Measurements from ENCODE around the gene SLC22A16. TPM values are rescaled to one million over a fixed set of nuclear protein-coding genes. Genes with fewer than 3 reads are reported as not detected.

Gene SLC22A16
- total and polyA plus RNA-seq, 2 donors (not counting 1 experiment from before 2014, with no cell fraction given) = not detected

DNA sequence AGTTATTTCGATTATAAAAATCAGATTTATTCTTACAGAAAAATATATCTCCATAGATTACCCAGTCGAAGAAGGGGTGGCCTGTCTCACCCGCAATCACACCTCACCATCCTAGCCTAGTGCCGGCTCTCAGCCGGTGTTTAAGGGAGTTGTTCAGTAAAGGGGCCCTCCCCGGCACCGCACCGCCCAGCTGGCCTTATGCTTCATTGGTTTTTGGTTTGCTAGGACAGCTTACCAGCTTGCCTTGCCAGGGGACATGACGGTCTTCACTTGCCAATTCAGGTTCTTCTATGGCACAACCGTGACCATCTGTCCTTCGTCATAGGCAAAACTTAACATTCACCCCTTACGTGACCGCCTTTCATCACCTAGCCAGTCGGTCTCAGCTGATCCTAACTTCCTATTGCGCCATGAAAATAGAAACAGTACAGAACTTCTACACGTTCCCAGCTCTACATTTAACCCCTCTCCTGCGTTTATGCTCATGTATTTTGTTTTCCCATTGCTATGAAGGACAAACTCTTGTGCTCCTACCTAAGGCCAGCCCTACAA lies 44.7 kb upstream of the SLC22A16 start:
- Histone ChIP-seq H3K4me2 (replicated peaks; ENCODE audit: low read depth, low read length, poor library complexity, severe bottlenecking) (no peak overlapping the region), H3K36me3 (replicated peaks in 1 of 2; ENCODE audit: control extremely low read depth in 1 of 2, control insufficient read depth in 1 of 2, extremely low read depth in 1 of 2, insufficient read depth in 2 of 2, low read length in 1 of 2) (no peaks in the 10 kb centered on the region), H3K9ac (ENCODE audit: low read length) (no peak overlapping the region), H3K27ac (ENCODE audit: low read length in 2 of 2) (no peak overlapping the region), H4K20me1 (ENCODE audit: control insufficient read depth, insufficient read depth, low read length, poor library complexity, severe bottlenecking) (no peaks in the 10 kb centered on the region), H3K27me3 (replicated peaks in 1 of 4; ENCODE audit: control extremely low read depth in 1 of 4, control insufficient read depth in 3 of 4, insufficient read depth in 4 of 4, low read length in 3 of 4) (no peaks in the 10 kb centered on the region), H2AFZ (ENCODE audit: insufficient read depth, low read depth, low read length, poor library complexity, severe bottlenecking) (no peak overlapping the region), H3K4me3 (ENCODE audit: control extremely low read depth in 1 of 5, extremely low read depth in 1 of 5, insufficient read depth in 1 of 5, low read depth in 2 of 5, low read length in 4 of 5) (no peak overlapping the region), H3K4me1 (ENCODE audit: control insufficient read depth in 2 of 2, insufficient read depth in 2 of 2, low read length in 2 of 2) (no peaks in the 10 kb centered on the region), H3K79me2 (ENCODE audit: control insufficient read depth, insufficient read depth, low read length) (no peaks in the 10 kb centered on the region), H3K9me3 (ENCODE audit: control extremely low read depth in 1 of 3, control insufficient read depth in 2 of 3, insufficient read depth in 1 of 3, low read length in 2 of 3) (no peaks in the 10 kb centered on the region)
- intact Hi-C loops (cut with micrococcal nuclease) = no loop called here
- Mint-ChIP-seq H3K9me3 (ENCODE audit: insufficient read depth) (no peaks in the 10 kb centered on the region), H3K27me3 (peaks cover 14% of the 10 kb centered on the region), H3K4me3 (no peak overlapping the region), H3K27ac (no peak overlapping the region), H3K4me1 (no peaks in the 10 kb centered on the region)
- DNase-seq = no peak
- TF ChIP-seq, protein P1, sequence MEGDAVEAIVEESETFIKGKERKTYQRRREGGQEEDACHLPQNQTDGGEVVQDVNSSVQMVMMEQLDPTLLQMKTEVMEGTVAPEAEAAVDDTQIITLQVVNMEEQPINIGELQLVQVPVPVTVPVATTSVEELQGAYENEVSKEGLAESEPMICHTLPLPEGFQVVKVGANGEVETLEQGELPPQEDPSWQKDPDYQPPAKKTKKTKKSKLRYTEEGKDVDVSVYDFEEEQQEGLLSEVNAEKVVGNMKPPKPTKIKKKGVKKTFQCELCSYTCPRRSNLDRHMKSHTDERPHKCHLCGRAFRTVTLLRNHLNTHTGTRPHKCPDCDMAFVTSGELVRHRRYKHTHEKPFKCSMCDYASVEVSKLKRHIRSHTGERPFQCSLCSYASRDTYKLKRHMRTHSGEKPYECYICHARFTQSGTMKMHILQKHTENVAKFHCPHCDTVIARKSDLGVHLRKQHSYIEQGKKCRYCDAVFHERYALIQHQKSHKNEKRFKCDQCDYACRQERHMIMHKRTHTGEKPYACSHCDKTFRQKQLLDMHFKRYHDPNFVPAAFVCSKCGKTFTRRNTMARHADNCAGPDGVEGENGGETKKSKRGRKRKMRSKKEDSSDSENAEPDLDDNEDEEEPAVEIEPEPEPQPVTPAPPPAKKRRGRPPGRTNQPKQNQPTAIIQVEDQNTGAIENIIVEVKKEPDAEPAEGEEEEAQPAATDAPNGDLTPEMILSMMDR (IDR thresholded peaks at IDR 0.05) = no peak
- TF ChIP-seq EZH2 (IDR thresholded peaks at IDR 0.05; ENCODE audit: borderline replicate concordance, insufficient read depth, low read depth, low read length, poor library complexity, severe bottlenecking) = no peak
- no peak for ATAC-seq (ENCODE audit: low read depth)
- 95% methylated on average over 11 of the region's 17 CpGs for WGBS (ENCODE audit: insufficient coverage)
- ChIA-PET CTCF (interaction anchor here (1.0 kb wide), 1 partner anchor 9 kb away, joined by 3 read pairs; no protein-coding TSS in a partner anchor), POLR2A (no interaction called here)

DNA sequence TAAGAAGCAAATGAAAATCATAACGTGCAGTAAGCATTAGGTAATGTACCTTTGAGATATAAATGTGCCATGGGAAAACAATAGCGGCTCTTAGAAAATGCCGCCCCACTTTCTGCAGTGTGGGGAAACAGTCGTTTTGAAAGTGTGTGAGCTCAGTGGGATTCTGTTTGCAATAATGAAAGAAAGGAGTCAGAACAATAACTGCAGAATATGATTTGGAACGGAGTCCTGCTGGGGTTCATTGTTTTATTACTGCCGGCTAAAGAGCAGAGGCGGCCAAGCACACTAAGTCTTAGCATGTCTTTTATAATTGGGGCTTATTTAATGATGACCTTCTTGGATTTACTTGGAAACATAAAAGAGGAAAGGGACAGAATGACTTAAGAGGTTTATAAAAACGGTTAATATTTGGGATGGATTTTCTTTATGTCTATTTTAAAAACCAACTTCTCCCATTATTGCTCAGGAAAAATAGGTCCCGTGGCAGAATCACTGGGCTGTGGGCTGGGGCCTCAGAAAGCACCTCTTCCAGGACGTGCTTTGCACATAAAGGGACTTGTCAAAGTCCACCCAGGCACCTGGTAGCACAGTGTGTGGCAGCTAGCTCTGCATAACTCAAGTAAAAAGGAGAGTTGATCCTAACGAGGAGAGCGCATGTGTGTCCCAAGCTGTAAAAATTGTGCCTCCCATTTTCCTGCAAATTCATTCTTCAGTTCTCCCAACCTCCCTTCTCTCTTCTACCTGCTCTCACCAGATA lies 44.0 kb upstream of the SLC22A16 start:
- Histone ChIP-seq H3K4me2 (replicated peaks; ENCODE audit: low read depth, low read length, poor library complexity, severe bottlenecking) (no peak overlapping the region), H3K36me3 (replicated peaks in 1 of 2; ENCODE audit: control extremely low read depth in 1 of 2, control insufficient read depth in 1 of 2, extremely low read depth in 1 of 2, insufficient read depth in 2 of 2, low read length in 1 of 2) (no peaks in the 10 kb centered on the region), H3K79me2 (ENCODE audit: control insufficient read depth, insufficient read depth, low read length) (no peaks in the 10 kb centered on the region), H3K4me3 (ENCODE audit: control extremely low read depth in 1 of 5, extremely low read depth in 1 of 5, insufficient read depth in 1 of 5, low read depth in 2 of 5, low read length in 4 of 5) (no peak overlapping the region), H2AFZ (ENCODE audit: insufficient read depth, low read depth, low read length, poor library complexity, severe bottlenecking) (no peak overlapping the region), H4K20me1 (ENCODE audit: control insufficient read depth, insufficient read depth, low read length, poor library complexity, severe bottlenecking) (no peaks in the 10 kb centered on the region), H3K9ac (ENCODE audit: low read length) (no peak overlapping the region), H3K4me1 (ENCODE audit: control insufficient read depth in 2 of 2, insufficient read depth in 2 of 2, low read length in 2 of 2) (no peaks in the 10 kb centered on the region), H3K27ac (ENCODE audit: low read length in 2 of 2) (no peak overlapping the region), H3K27me3 (replicated peaks in 1 of 4; ENCODE audit: control extremely low read depth in 1 of 4, control insufficient read depth in 3 of 4, insufficient read depth in 4 of 4, low read length in 3 of 4) (no peaks in the 10 kb centered on the region), H3K9me3 (ENCODE audit: control extremely low read depth in 1 of 3, control insufficient read depth in 2 of 3, insufficient read depth in 1 of 3, low read length in 2 of 3) (no peaks in the 10 kb centered on the region)
- ATAC-seq (ENCODE audit: low read depth) (no peak), DNase-seq (no peak)
- CTCF ChIA-PET = interaction anchor here (0.6 to 1.0 kb wide), 2 partner anchors 9 to 958 kb away, joined by 3 to 4 read pairs; no protein-coding TSS in a partner anchor
- peaks cover 14% of the 10 kb centered on the region for H3K27me3 Mint-ChIP-seq
- no peak overlapping the region for H3K27ac Mint-ChIP-seq
- POLR2A ChIA-PET = no interaction called here
- no peaks in the 10 kb centered on the region for H3K9me3 Mint-ChIP-seq (ENCODE audit: insufficient read depth)
- H3K4me1 Mint-ChIP-seq = no peaks in the 10 kb centered on the region
- intact Hi-C loops (cut with micrococcal nuclease) = no loop called here
- H3K4me3 Mint-ChIP-seq = no peak overlapping the region
- 78% methylated on average over 10 of the region's 12 CpGs for WGBS (ENCODE audit: insufficient coverage)
- TF ChIP-seq, protein P1 (IDR thresholded peaks at IDR 0.05) = no peak
- no peak for TF ChIP-seq EZH2 (IDR thresholded peaks at IDR 0.05; ENCODE audit: borderline replicate concordance, insufficient read depth, low read depth, low read length, poor library complexity, severe bottlenecking)

Measured in B cell (primary cell).